Testis (tissue), 2 donors: ENCODE data around the gene SLC9B2.

ENCODE experiments used
- CTCF ChIP-seq, 3 experiments: fragments of 450-650 bp in 2 of 3; fragments of 200-600 bp in 1 of 3; sonication (generic) in 1 of 3; IDR thresholded peaks; one replicate each; pipeline ENCODE4 v1.5.1; 2016 to 2019; ENCODE audit warnings: antibody characterized with exemption in 3 of 3, mild to moderate bottlenecking in 2 of 3, moderate library complexity in 1 of 3
- POLR2A ChIP-seq: fragments of 450-650 bp; IDR thresholded peaks from one replicate; pipeline ENCODE4 v1.6.1; 2017; ENCODE audit warnings: antibody characterized with exemption, mild to moderate bottlenecking, moderate library complexity

GRCh38 chr4:103030791-103031190 is 45.8 kb downstream of the SLC9B2 start:
- TF ChIP-seq POLR2A: no peak
- TF ChIP-seq CTCF (IDR thresholded peaks at IDR 0.05): no peak
